Fibroblast of peridontal ligament (primary cell): ENCODE measurements around the gene S100A6.
"Not testable (repeated sequence)": the region's sequence is repeated elsewhere in the genome, so short reads cannot be mapped to it uniquely, and the experiment has no call there.

Experiments
- DNase-seq: peaks from one replicate; pipeline ENCODE4 v3.0.0-alpha.2; 2010; ENCODE audit errors: extremely low read depth

S100A6 gene

GRCh38 chr1:153535242-153536011 is at the start of gene S100A6:
Gene S100A6 (minus strand): TSS chr1:153535991. CDS start chr1:153535339, 652 bp downstream.
- DNase-seq: peak; percentile 55

- DNase-seq: no peak
Observed at GRCh38 chr1:153585006-153585405, 49.2 kb upstream of the S100A6 start.

DNA sequence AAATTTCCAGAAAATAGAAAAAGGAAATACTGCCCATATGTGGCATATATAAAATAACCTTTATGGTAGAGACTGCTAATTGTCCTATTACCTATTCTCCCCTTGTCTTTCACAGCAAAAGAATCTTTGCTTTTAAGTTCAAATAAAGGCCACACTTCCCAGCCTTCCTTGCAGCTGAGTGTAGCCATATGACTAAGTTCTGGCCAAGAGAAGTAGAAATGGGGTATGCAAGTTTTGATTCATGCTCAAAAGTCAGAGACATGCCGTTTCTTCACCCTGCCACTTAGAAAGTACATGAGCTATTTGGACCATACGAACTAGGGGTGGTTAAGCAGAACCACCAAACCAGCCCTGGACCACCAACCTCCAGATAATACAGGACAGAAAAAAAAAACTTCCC is 48.2 kb upstream of the S100A6 start:
- DNase-seq: no peak

GRCh38 chr1:153583514-153583913 is 47.7 kb upstream of the S100A6 start:
- not testable (repeated sequence) for DNase-seq

DNA sequence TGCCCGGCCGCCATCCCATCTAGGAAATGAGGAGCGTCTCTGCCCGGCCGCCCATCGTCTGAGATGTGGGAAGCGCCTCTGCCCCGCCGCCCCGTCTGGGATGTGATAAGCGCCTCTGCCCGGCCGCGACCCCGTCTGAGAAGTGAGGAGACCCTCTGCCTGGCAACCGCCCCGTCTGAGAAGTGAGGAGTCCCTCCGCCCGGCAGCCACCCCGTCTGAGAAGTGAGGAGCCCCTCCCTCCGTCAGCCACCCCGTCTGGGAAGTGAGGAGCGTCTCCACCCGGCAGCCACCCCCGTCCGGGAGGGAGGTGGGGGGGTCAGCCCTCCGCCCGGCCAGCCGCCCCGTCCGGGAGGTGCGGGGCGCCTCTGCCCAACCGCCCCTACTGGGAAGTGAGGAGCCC is 47.0 kb upstream of the S100A6 start:
- not testable (repeated sequence) for DNase-seq

DNA sequence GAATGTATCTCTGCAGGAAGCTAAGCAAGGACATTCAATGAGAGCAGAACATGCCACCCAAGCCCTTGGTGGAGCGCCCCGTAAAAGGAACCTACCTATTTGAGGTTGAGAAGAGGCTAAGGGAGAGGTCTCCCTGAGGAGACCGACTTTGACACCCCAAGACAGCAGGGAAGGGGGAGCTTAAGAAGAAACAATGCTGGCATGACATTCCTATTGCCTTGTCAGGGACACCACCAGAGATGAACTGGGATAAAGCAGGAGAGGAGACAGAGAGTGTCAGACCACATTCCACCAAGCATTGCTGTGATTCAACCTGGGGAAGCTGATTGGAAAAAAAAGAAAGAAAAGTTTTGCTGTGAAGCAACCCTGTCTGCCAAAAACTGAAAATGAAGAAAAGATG is 43.1 kb upstream of the S100A6 start:
- no peak for DNase-seq

DNA sequence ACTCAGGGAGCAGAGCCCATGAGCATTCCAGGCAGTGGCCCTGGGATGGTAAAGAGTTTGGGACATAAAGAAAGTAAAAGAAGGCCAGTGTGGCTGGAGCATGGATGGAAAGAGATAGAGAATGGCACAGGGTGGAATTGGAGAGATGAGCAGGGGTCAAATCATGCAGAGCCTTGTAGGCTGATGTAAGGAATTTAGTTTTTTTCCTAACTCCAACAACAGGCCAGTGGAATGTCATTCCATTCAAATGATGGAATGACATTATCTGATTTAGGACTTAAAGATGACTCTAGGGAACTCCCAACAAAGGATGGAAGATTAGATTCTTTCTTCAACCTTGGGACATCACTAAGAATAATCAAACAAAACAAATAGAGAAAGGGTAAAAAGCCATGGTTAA is 42.7 kb upstream of the S100A6 start:
- DNase-seq: peak; percentile 38

GRCh38 chr1:153577624-153578051 is 41.8 kb upstream of the S100A6 start:
- DNase-seq: no peak

DNA sequence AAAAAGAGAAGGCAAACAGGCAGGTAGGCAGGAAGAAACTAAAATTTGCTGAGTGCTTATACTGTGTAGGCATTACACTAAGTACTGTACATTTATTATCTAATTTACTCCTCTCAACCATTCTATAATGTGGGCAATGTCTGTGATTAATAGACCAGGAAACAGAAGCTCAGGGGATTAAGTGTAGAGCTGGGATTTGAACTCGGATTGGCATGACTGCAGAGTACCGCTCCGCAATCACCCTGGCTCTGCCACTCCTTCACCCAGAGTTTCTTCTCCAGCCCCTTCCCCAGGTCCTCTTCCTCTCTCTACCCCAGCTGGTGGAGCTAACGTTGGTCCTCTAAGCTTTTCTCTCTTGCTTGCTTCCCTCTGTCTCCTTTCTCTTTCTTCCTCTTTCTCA is 41.3 kb upstream of the S100A6 start:
- no peak for DNase-seq

- DNase-seq: not testable (repeated sequence)
Observed at GRCh38 chr1:153575497-153575896, 39.7 kb upstream of the S100A6 start.

DNA sequence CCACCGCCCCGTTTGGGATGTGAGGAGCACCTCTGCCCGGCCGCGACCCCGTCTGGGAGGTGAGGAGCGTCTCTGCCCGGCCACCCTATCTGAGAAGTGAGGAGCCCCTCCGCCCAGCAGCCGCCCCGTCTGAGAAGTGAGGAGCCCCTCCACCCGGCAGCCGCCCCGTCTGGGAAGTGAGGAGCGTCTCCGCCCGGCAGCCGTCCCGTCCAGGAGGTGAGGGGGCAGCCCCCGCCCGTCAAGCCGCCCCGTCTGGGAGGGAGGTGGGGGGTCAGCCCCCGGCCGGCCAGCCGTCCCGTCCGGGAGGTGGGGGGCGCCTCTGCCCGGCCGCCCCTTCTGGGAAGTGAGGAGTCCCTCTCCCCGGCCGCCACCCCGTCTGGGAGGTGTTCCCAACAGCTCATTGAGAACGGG is 39.3 kb upstream of the S100A6 start:
- DNase-seq: not testable (repeated sequence)

- peak; percentile 38 for DNase-seq
Observed at GRCh38 chr1:153573351-153573750, 37.6 kb upstream of the S100A6 start.

DNA sequence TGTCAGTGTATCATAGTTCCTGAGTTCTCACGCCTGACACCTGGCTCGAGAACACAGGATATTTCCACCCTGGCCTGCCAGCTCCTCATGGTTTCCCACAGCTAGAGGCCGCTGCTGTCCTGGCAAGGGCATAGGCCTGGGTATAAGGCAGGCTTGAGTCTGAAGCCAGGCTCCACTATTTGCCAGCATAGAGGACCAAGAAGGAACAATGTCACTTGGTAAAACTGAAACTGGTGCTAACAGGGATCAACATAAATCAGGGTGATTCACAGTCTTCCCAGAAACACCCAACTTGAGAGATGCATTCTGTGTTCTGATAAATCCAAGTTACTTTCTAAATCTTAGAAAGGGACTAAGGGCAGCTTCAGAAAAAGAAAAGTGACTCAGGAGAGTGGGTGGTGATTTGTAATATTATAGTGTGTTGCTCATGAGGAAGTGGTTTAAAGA is 36.8 kb upstream of the S100A6 start:
- DNase-seq: peak; percentile 86

- DNase-seq: no peak
Observed at GRCh38 chr1:153571706-153572105, 35.9 kb upstream of the S100A6 start.

- DNase-seq: no peak
Observed at GRCh38 chr1:153570874-153571273, 35.1 kb upstream of the S100A6 start.

GRCh38 chr1:153569465-153569864 is 33.7 kb upstream of the S100A6 start:
- DNase-seq: no peak

- DNase-seq: peak; percentile 85
Observed at GRCh38 chr1:153568367-153569099, 32.7 kb upstream of the S100A6 start.

DNA sequence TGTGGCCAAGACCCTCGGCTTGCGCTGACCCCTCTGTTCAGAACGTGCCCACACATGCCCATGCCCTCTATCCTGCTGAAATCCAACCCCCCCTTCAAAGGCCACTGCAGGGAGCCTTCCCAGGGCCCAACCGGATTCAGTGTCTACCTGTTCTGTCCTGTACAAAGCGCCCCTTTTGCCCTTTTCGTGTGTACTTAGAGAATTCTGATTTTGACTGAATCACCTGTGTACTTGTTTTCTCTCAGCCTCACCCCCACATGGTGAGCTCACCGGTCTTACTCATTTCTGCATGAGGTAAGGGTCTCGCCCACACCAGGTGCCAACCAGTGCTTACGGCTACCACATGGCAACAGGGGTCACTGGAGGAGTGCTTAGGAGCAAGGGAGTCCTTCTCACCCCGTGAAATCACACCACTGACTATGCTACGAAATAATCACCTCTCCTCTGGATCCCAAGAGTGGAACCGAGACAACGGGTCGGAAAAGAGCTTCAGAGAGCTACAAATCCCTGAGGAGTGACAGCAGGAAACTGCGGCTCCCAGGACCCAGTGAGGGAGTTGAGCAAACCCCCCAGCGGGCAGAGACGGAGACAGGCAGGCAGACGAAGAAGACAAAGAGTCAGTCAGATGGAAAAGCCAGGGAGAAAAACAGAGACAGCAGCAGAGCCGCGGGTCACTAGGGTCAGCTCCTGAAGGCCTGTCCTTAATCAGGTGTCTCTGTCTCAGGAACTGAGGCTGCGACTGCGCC is 32.0 kb upstream of the S100A6 start:
- no peak for DNase-seq

- peak; percentile 96 for DNase-seq
Observed at GRCh38 chr1:153566414-153567371, 30.9 kb upstream of the S100A6 start.

DNA sequence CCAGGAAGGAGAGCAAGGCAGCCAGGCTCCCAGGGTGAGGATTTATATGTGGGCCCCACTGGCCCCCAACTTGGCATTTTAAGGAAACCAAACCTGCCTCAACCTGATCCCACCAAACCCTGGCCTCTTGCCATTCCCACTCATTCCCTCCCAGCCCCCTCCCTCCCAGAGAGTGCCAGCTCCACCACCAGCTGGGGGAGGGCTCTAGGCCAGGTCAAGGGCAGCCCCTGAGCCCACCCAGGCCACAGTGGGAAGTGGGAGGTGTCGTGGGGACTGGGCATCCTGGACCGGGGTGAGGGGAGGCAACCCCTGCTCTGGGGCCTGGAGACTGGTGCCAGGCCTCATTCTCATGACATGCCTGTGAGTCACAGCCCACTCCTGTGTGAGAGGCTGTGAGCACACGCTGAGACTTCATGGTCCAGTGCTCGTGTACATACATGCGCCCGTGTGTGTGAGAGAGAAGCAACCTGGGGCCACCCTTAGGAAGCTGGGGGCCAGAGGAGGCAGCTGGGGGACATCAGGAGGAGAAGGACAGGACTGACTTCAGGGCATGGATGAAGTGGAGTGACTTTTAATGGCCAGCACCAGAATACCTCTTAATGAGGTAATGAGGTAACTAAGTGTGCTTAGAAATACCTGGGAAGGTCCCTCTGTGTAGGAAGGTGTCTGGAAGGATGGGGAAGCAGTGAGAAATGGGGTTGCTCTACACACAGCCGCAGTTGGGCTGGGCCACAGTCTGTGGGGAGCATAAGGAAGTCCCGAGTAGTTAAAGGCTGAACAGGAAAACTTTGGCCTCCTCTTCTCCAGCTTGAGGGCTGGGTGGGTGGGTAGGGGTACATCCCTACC is 30.0 kb upstream of the S100A6 start, which contains the start of gene S100A2:
TSS of gene S100A2 (minus strand) at position 316 of the 846 bp plus-strand sequence. CDS start 1,967 bp downstream, outside the sequence.
- DNase-seq: peak; percentile 90
